K562 (cell line): ENCODE results near the gene NEU3. TPM values are rescaled to one million over a fixed set of nuclear protein-coding genes. Genes with fewer than 3 reads are reported as not detected.

ENCODE experiments used
- BRD9 ChIP-seq: fragments of 450-650 bp; IDR thresholded peaks from 2 replicates; pipeline ENCODE4 v1.6.1; 2018; ENCODE audit warnings: low read depth; ENCODE audit not compliant: partially characterized antibody
- CBX1 ChIP-seq: sonication (generic); IDR thresholded peaks from 2 replicates; pipeline ENCODE4 v1.6.1; 2016; ENCODE audit warnings: antibody characterized with exemption, low read depth, mild to moderate bottlenecking
- EHMT2 ChIP-seq: fragments of 450-650 bp; IDR thresholded peaks from 2 replicates; pipeline ENCODE4 v1.6.1; 2018; ENCODE audit warnings: antibody characterized with exemption
- ESRRA ChIP-seq: fragments of 450-650 bp; IDR thresholded peaks from 2 replicates; pipeline ENCODE4 v1.6.1; 2014; ENCODE audit warnings: low read depth, mild to moderate bottlenecking, moderate library complexity, borderline replicate concordance
- EWSR1 ChIP-seq: fragments of 450-650 bp; IDR thresholded peaks from 2 replicates; pipeline ENCODE4 v1.6.1; 2018; ENCODE audit warnings: borderline replicate concordance, mild to moderate bottlenecking, low read depth, moderate library complexity; ENCODE audit not compliant: partially characterized antibody
- HNRNPUL1 ChIP-seq: fragments of 200-400 bp; formaldehyde crosslinking; IDR thresholded peaks from 2 replicates; pipeline ENCODE4 v1.6.1; 2017; ENCODE audit warnings: low read length
- KLF1 ChIP-seq: fragments of 450-650 bp; IDR thresholded peaks from 2 replicates; pipeline ENCODE4 v1.6.1; 2016; ENCODE audit warnings: missing genetic modification characterization, missing compliant biosample characterization
- MCM7 ChIP-seq, 2 experiments: fragments of 450-650 bp; IDR thresholded peaks; 2 replicates each; pipeline ENCODE4 v1.6.1; 2016 to 2018
- MYBL2 ChIP-seq, 2 experiments: fragments of 450-650 bp in 1 of 2; sonication (generic) in 1 of 2; formaldehyde crosslinking in 1 of 2; IDR thresholded peaks; 2 replicates each; pipeline versions ENCODE4 v1.6.1 to v1.8.1; 2017 to 2022; ENCODE audit warnings: borderline replicate concordance in 1 of 2, inconsistent platforms in 1 of 2, low read depth in 1 of 2, mild to moderate bottlenecking in 1 of 2, missing genetic modification reagents in 1 of 2, moderate library complexity in 1 of 2
- OTX1 ChIP-seq: fragments of 450-650 bp; formaldehyde crosslinking; IDR thresholded peaks from 2 replicates; pipeline ENCODE4 v1.4.0; 2022; ENCODE audit warnings: mild to moderate bottlenecking
- PML ChIP-seq: IDR thresholded peaks from 2 replicates; pipeline ENCODE4 v1.6.1; 2012; ENCODE audit warnings: low read length, inconsistent platforms
- RAD51 ChIP-seq: fragments of 450-650 bp; IDR thresholded peaks from 2 replicates; pipeline ENCODE4 v1.7.1; 2016; ENCODE audit warnings: low read depth, mild to moderate bottlenecking, borderline replicate concordance
- RCOR1 ChIP-seq, 2 experiments: IDR thresholded peaks; 2 replicates each; pipeline ENCODE4 v1.6.1; 2012; ENCODE audit warnings: low read depth in 2 of 2, low read length in 2 of 2, borderline replicate concordance in 1 of 2, improper control_type of control experiment in 1 of 2
- ZNF3 ChIP-seq: fragments of 250-450 bp; sonication (Bioruptor Pico); IDR thresholded peaks from 2 replicates; pipeline ENCODE4 v1.5.0; 2021; ENCODE audit warnings: mild to moderate bottlenecking, moderate library complexity
- polyA plus RNA-seq, 8 experiments: library from polyadenylated mRNA; depleted of rRNA in 4 of 8; stranded (reverse) in 5 of 8; unstranded in 3 of 8; fragments of >200 nt; fragmentation: Nextera tagmentation in 2 of 8; fragmentation: Illumina TruSeq in 1 of 8; extraction: Ambion mirVana in 2 of 8; extraction: Trizol in 1 of 8; gene quantifications; 2 replicates each; pipeline versions ENCODE4 v1.2.1 to v1.2.3, GENCODE V29; 2011 to 2014; ENCODE audit warnings: inconsistent platforms in 1 of 8, missing spikeins in 1 of 8
- total RNA-seq, 7 experiments: library from RNA; depleted of rRNA in 6 of 7; stranded (reverse); fragments of >200 nt in 6 of 7; fragmentation: Illumina TruSeq in 2 of 7; extraction: Trizol in 2 of 7; gene quantifications; 2 replicates each; pipeline versions ENCODE4 v1.2.1 to v1.2.3, GENCODE V29; 2011 to 2021; ENCODE audit warnings: low replicate concordance in 1 of 7
- TF ChIP-seq, protein P1 (sequence below): IDR thresholded peaks from 2 replicates; pipeline ENCODE4 v1.6.1; 2016; ENCODE audit warnings: missing genetic modification characterization, missing compliant biosample characterization
- TF ChIP-seq, protein P2 (sequence below): sonication (generic); formaldehyde crosslinking; IDR thresholded peaks from 2 replicates; pipeline ENCODE4 v1.8.0; 2022; ENCODE audit warnings: missing genetic modification reagents, mild to moderate bottlenecking, borderline replicate concordance
- TF ChIP-seq, protein P3 (sequence below), 2 experiments: fragments of 150-350 bp in 1 of 2; IDR thresholded peaks; 2 replicates each; pipeline ENCODE4 v1.6.1; 2012 to 2016; ENCODE audit warnings: low read depth in 2 of 2, low read length in 2 of 2, mild to moderate bottlenecking in 1 of 2, moderate library complexity in 1 of 2
- TF ChIP-seq, protein P4 (sequence below): fragments of 450-650 bp; formaldehyde crosslinking; IDR thresholded peaks from 2 replicates; pipeline ENCODE4 v1.4.0; 2020; ENCODE audit warnings: mild to moderate bottlenecking, moderate library complexity

NEU3 gene
- total and polyA plus RNA-seq, 9 of the 15 experiments (the other 6 are each of a cell fraction or from before 2014, with no cell fraction given) = 6.2 to 41.3 (median 31.1) TPM

DNA sequence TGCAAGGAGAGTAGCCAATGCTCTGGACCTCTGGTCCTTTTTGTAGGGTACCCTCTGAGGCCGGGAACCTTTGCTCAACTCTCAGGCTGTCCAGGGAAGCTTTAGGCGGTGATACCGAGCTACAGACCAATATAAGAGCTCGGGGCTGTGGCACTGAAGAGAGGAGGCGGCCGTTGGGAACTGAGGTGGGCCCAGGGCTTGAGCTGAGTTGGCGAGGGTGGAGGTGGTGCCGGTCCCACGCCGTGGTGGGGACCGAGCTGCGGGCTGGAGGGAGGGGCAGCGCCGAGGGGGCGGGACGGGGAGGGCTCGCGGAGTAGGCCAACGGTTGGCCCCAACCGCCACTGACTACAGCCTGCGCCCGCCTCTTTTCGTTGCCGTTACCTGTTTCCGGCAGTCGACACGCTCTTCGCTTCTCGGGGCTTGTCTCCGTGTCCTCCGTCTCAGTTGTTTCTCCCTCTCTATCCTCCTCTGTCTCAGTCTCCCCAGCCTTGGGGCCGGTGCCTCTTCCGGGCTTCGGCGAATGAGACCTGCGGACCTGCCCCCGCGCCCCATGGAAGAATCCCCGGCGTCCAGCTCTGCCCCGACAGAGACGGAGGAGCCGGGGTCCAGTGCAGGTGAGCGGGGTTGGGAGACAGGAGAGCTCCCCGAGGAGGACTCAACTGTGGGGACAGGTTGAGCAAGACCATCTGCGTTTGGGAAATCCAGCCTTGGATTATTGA lies at the start of gene NEU3 (continued):
- TF ChIP-seq ESRRA (no peak), RCOR1 (IDR thresholded peaks at IDR 0.05; ENCODE audit: borderline replicate concordance in 1 of 2, low read depth in 2 of 2, low read length in 2 of 2) (no peak), MYBL2 (IDR thresholded peaks at IDR 0.05; ENCODE audit: low read depth) (peak; percentile 67), MYBL2 (CRISPR knock-in tag; IDR thresholded peaks at IDR 0.05; ENCODE audit: borderline replicate concordance) (no peak), BRD9 (no peak), EWSR1 (no peak), HNRNPUL1 (no peak), KLF1 (tag) (no peak), ZNF3 (CRISPR knock-in tag) (no peak), RAD51 (no peak), PML (peak; percentile 16; the same call in 1 of the 2 replicates), CBX1 (no peak), OTX1 (CRISPR knock-in tag) (no peak), EHMT2 (no peak), MCM7 (IDR thresholded peaks at IDR 0.05) (no peak)
- TF ChIP-seq, protein P1, sequence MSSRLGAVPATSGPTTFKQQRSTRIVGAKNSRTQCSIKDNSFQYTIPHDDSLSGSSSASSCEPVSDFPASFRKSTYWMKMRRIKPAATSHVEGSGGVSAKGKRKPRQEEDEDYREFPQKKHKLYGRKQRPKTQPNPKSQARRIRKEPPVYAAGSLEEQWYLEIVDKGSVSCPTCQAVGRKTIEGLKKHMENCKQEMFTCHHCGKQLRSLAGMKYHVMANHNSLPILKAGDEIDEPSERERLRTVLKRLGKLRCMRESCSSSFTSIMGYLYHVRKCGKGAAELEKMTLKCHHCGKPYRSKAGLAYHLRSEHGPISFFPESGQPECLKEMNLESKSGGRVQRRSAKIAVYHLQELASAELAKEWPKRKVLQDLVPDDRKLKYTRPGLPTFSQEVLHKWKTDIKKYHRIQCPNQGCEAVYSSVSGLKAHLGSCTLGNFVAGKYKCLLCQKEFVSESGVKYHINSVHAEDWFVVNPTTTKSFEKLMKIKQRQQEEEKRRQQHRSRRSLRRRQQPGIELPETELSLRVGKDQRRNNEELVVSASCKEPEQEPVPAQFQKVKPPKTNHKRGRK = no peak
- TF ChIP-seq, protein P2, sequence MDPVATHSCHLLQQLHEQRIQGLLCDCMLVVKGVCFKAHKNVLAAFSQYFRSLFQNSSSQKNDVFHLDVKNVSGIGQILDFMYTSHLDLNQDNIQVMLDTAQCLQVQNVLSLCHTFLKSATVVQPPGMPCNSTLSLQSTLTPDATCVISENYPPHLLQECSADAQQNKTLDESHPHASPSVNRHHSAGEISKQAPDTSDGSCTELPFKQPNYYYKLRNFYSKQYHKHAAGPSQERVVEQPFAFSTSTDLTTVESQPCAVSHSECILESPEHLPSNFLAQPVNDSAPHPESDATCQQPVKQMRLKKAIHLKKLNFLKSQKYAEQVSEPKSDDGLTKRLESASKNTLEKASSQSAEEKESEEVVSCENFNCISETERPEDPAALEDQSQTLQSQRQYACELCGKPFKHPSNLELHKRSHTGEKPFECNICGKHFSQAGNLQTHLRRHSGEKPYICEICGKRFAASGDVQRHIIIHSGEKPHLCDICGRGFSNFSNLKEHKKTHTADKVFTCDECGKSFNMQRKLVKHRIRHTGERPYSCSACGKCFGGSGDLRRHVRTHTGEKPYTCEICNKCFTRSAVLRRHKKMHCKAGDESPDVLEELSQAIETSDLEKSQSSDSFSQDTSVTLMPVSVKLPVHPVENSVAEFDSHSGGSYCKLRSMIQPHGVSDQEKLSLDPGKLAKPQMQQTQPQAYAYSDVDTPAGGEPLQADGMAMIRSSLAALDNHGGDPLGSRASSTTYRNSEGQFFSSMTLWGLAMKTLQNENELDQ (CRISPR knock-in tag) = no peak
- TF ChIP-seq, protein P3, sequence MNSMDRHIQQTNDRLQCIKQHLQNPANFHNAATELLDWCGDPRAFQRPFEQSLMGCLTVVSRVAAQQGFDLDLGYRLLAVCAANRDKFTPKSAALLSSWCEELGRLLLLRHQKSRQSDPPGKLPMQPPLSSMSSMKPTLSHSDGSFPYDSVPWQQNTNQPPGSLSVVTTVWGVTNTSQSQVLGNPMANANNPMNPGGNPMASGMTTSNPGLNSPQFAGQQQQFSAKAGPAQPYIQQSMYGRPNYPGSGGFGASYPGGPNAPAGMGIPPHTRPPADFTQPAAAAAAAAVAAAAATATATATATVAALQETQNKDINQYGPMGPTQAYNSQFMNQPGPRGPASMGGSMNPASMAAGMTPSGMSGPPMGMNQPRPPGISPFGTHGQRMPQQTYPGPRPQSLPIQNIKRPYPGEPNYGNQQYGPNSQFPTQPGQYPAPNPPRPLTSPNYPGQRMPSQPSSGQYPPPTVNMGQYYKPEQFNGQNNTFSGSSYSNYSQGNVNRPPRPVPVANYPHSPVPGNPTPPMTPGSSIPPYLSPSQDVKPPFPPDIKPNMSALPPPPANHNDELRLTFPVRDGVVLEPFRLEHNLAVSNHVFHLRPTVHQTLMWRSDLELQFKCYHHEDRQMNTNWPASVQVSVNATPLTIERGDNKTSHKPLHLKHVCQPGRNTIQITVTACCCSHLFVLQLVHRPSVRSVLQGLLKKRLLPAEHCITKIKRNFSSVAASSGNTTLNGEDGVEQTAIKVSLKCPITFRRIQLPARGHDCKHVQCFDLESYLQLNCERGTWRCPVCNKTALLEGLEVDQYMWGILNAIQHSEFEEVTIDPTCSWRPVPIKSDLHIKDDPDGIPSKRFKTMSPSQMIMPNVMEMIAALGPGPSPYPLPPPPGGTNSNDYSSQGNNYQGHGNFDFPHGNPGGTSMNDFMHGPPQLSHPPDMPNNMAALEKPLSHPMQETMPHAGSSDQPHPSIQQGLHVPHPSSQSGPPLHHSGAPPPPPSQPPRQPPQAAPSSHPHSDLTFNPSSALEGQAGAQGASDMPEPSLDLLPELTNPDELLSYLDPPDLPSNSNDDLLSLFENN (IDR thresholded peaks at IDR 0.05; ENCODE audit: low read depth in 2 of 2, low read length in 2 of 2) = no peak
- TF ChIP-seq, protein P4, sequence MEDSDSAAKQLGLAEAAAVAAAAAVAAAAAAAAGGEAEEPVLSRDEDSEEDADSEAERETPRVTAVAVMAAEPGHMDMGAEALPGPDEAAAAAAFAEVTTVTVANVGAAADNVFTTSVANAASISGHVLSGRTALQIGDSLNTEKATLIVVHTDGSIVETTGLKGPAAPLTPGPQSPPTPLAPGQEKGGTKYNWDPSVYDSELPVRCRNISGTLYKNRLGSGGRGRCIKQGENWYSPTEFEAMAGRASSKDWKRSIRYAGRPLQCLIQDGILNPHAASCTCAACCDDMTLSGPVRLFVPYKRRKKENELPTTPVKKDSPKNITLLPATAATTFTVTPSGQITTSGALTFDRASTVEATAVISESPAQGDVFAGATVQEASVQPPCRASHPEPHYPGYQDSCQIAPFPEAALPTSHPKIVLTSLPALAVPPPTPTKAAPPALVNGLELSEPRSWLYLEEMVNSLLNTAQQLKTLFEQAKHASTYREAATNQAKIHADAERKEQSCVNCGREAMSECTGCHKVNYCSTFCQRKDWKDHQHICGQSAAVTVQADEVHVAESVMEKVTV (CRISPR knock-in tag) = no peak
